Duodenal mucosa (tissue), 2 donors: ENCODE measurements around the gene PBRM1.

Experiments
- H3K27ac ChIP-seq: one replicate; pipeline ENCODE4 v1.7.0; 2013; ENCODE audit warnings: low read depth, low read length
- H3K27me3 ChIP-seq, 2 donors: one replicate each; pipeline ENCODE4 v1.7.0; 2013; ENCODE audit warnings: low read length in 2 of 2, control low read depth in 1 of 2; ENCODE audit not compliant: insufficient read depth in 2 of 2, control insufficient read depth in 1 of 2
- H3K36me3 ChIP-seq, 2 donors: one replicate each; pipeline ENCODE4 v1.7.0; 2013; ENCODE audit warnings: low read length in 2 of 2, control low read depth in 1 of 2; ENCODE audit not compliant: insufficient read depth in 2 of 2, control insufficient read depth in 1 of 2
- H3K4me1 ChIP-seq, 2 donors: one replicate each; pipeline ENCODE4 v1.7.0; 2013; ENCODE audit warnings: low read length in 2 of 2, control low read depth in 1 of 2; ENCODE audit not compliant: insufficient read depth in 2 of 2, control insufficient read depth in 1 of 2
- H3K4me3 ChIP-seq, 2 donors: one replicate each; pipeline ENCODE4 v1.7.0; 2013; ENCODE audit warnings: low read length in 2 of 2, low read depth in 1 of 2
- H3K9ac ChIP-seq, 2 donors: one replicate each; pipeline ENCODE4 v1.7.0; 2013; ENCODE audit warnings: low read length in 2 of 2, low read depth in 1 of 2
- H3K9me3 ChIP-seq, 2 donors: one replicate each; pipeline ENCODE4 v1.7.0; 2013; ENCODE audit warnings: low read length in 2 of 2, control low read depth in 1 of 2; ENCODE audit not compliant: control insufficient read depth in 1 of 2

PBRM1 gene

DNA sequence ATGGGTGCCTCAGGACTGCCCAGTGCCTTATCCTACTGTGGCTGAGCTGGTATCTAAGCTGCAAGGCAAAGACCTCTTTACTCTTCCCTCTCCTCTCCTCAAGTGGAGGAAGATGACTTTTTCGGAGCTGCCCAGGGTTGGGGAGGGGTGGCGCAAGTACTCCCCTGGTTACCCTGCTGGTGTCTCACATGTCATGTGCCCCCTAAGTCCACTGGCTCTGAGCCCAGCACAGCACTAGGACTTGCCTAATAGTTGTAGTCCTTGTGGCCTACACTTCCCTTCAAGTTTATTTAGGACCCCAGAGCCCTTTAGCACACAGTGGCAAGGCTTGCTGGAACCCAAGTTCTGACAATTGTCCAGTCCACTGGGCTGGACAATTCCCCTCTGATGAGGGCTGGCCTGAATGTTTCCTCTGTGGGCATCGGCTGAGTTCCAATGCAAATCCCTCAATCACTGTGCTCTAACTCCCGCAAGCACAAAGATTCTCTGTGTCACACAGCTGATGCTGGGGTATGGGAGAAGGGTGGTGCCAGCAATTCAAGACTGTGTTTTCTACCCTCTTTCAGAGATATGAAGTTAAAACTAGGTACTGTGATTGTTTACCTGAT, 89.0 kb downstream of the PBRM1 start:
- no peak overlapping the region for H3K4me3 ChIP-seq
- no peaks in the 10 kb centered on the region for H3K4me1 ChIP-seq
- no peaks in the 10 kb centered on the region for H3K9me3 ChIP-seq
- peaks cover 16 to 31% of the 10 kb centered on the region in 2 donors for H3K36me3 ChIP-seq
- H3K27me3 ChIP-seq = no peaks in the 10 kb centered on the region
- no peak overlapping the region for H3K9ac ChIP-seq
- no peak overlapping the region for H3K27ac ChIP-seq

DNA sequence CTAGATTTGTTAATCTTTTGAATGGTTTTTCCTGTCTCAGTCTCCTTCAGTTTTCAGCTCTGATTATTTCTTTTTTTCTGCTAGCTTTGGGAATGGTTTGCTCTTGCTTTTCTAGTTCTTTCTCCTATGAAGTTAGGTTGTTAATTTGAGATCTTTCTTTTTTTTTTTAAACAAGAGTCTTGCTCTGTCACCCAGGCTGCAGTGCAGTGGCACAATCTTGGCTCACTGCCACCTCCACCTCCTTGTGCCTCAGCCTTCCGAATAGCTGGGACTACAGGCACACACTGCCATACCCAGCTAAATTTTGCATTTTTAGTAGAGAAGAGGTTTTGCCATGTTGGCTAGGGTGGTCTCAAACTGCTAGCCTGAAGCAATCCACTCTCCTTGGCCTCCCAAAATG, 92.6 kb downstream of the PBRM1 start:
- H3K4me3 ChIP-seq = no peak overlapping the region
- H3K9ac ChIP-seq = no peak overlapping the region
- H3K27ac ChIP-seq = no peak overlapping the region
- peaks cover 7 to 27% of the 10 kb centered on the region in 2 donors for H3K36me3 ChIP-seq
- H3K9me3 ChIP-seq = no peaks in the 10 kb centered on the region
- H3K27me3 ChIP-seq = no peaks in the 10 kb centered on the region
- no peaks in the 10 kb centered on the region for H3K4me1 ChIP-seq

GRCh38 chr3:52574056-52574965, 111.4 kb downstream of the PBRM1 start:
- peaks cover 37 to 55% of the 10 kb centered on the region in 2 donors for H3K36me3 ChIP-seq
- no peaks in the 10 kb centered on the region for H3K9me3 ChIP-seq
- no peak overlapping the region for H3K9ac ChIP-seq
- no peaks in the 10 kb centered on the region for H3K27me3 ChIP-seq
- no peak overlapping the region for H3K4me3 ChIP-seq
- H3K27ac ChIP-seq = no peak overlapping the region
- H3K4me1 ChIP-seq = no peaks in the 10 kb centered on the region

DNA sequence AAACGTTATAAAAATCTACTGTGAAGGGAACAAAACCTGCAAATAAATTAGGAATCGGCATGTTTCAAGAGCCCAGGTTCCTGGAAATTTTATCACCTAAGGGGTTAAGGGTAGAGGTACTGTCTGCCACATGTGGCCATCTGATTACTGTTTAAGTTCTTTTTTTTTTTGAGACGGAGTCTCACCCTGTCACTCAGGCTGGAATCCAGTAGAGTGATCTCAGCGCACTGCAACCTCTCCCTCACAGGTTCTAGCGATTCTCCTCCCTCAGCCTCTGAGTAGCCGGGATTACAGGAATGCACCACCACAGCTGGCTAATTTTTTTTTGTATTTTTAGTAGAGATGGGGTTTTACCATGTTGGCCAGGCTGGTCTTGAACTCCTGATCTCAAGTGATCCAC, 113.5 kb downstream of the PBRM1 start:
- peaks cover 18 to 39% of the 10 kb centered on the region in 2 donors for H3K36me3 ChIP-seq
- H3K4me3 ChIP-seq = no peak overlapping the region
- H3K27me3 ChIP-seq = no peaks in the 10 kb centered on the region
- H3K4me1 ChIP-seq = no peaks in the 10 kb centered on the region
- no peak overlapping the region for H3K27ac ChIP-seq
- H3K9ac ChIP-seq = no peak overlapping the region
- no peaks in the 10 kb centered on the region for H3K9me3 ChIP-seq

GRCh38 chr3:52570076-52570475, 115.6 kb downstream of the PBRM1 start:
- Histone ChIP-seq H3K9me3 (no peaks in the 10 kb centered on the region), H3K4me1 (no peaks in the 10 kb centered on the region), H3K4me3 (no peak overlapping the region), H3K9ac (no peak overlapping the region), H3K27ac (no peak overlapping the region), H3K27me3 (no peaks in the 10 kb centered on the region), H3K36me3 (peaks cover 18 to 35% of the 10 kb centered on the region in 2 donors)

GRCh38 chr3:52568069-52568468, 117.6 kb downstream of the PBRM1 start:
- Histone ChIP-seq H3K9ac (no peak overlapping the region), H3K36me3 (peaks cover 12 to 30% of the 10 kb centered on the region in 2 donors), H3K9me3 (no peaks in the 10 kb centered on the region), H3K27ac (no peak overlapping the region), H3K4me1 (no peaks in the 10 kb centered on the region), H3K27me3 (no peaks in the 10 kb centered on the region), H3K4me3 (no peak overlapping the region)

GRCh38 chr3:52563984-52564383, 121.7 kb downstream of the PBRM1 start:
- Histone ChIP-seq H3K9me3 (no peaks in the 10 kb centered on the region), H3K36me3 (peaks cover 31 to 52% of the 10 kb centered on the region in 2 donors), H3K27me3 (no peaks in the 10 kb centered on the region), H3K9ac (no peak overlapping the region), H3K4me3 (no peak overlapping the region), H3K27ac (no peak overlapping the region), H3K4me1 (no peaks in the 10 kb centered on the region)

DNA sequence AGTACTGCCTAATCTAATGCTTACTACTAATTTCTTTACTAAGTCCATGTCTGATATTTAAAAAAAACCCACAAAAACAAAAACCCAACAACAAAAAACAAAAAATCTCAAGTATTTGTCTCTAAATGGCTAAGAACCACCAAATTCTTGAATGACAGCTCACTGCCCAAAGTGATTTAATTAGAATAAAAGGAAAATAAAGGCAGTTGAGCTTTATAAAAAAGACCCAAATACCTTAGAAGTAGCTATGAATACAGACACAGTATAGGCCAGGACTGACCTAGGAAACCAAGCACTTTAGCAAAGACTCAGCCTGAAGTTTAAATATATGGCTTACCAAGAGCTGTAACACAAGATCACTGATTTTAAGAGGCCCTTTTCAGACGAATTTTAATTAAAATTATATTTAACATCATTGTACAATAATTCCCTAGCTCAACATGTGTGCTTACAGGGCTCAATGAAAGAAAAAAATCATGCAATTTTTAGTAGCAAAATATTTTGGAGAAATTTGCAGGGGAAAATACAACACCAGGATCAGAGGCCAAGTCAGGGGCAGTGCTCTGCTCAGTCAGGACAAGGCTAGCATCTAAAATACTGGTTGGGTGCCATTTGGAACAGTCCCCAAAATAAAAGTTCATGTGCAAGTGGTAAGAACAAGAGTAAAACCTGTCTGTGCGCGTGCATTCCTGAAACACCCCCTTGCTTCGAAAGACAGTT, 124.5 kb downstream of the PBRM1 start:
- Histone ChIP-seq H3K27ac (no peak overlapping the region), H3K9ac (no peak overlapping the region), H3K4me3 (no peak overlapping the region), H3K9me3 (no peaks in the 10 kb centered on the region), H3K4me1 (no peaks in the 10 kb centered on the region), H3K36me3 (peaks cover 48 to 64% of the 10 kb centered on the region in 2 donors), H3K27me3 (no peaks in the 10 kb centered on the region)

DNA sequence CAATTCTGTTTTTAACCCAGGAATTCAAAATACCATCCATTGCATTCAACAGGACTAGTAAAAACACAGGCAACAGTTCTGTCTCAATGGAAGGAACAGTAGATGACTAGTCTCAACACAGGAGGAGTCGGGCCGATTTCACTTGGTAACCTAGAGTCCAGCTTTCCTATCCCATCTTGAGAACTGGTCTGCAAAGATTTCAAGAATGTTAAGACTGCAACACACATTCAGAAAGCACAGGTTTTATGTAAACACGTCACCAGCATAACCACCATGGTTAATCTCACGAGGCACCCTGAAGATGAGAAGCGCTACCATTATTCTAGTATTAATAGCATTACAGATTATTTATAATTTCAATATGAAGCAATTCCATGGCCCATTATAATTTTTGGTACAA, 127.3 kb downstream of the PBRM1 start:
- no peaks in the 10 kb centered on the region for H3K4me1 ChIP-seq

More for the DNA sequence above, 127.3 kb downstream of the PBRM1 start:
- Histone ChIP-seq H3K4me3 (no peak overlapping the region), H3K27me3 (no peaks in the 10 kb centered on the region), H3K9me3 (no peaks in the 10 kb centered on the region), H3K9ac (no peak overlapping the region), H3K36me3 (peaks cover 49 to 76% of the 10 kb centered on the region in 2 donors), H3K27ac (no peak overlapping the region)
